IPS DF 6.9 (cell line): ENCODE results near the gene MMEL1.
"Not testable (repeated sequence)": the region's sequence is repeated elsewhere in the genome, so short reads cannot be mapped to it uniquely, and the experiment has no call there.

Source experiments
- DNase-seq: peaks from one replicate; pipeline ENCODE4 v3.0.0-alpha.2; 2013; ENCODE audit warnings: low read depth, low spot score
- H3K27ac ChIP-seq: one replicate; pipeline ENCODE4 v1.5.1; 2013; ENCODE audit warnings: low read length, control low read depth
- H3K27me3 ChIP-seq: 2 replicates; pipeline ENCODE4 v1.6.1; 2013; ENCODE audit warnings: mild to moderate bottlenecking, low read length; ENCODE audit not compliant: control insufficient read depth, insufficient read depth
- H3K36me3 ChIP-seq: 2 replicates; pipeline ENCODE4 v1.6.1; 2013; ENCODE audit warnings: low read length; ENCODE audit not compliant: control insufficient read depth, insufficient read depth
- H3K4me1 ChIP-seq: 2 replicates; pipeline ENCODE4 v1.6.1; 2013; ENCODE audit warnings: low read length; ENCODE audit not compliant: control insufficient read depth, insufficient read depth
- H3K4me3 ChIP-seq: 2 replicates; pipeline ENCODE4 v1.5.1; 2013; ENCODE audit warnings: mild to moderate bottlenecking, low read length
- H3K9me3 ChIP-seq: 2 replicates; pipeline ENCODE4 v1.6.1; 2013; ENCODE audit warnings: low read length, inconsistent platforms; ENCODE audit not compliant: control insufficient read depth, insufficient read depth
- WGBS: extraction: QIAGEN DNeasy Blood & Tissue Kit; methylation state at CpG from one replicate; pipeline ENCODE4 v1.1.7; 2013; ENCODE audit warnings: mixed read lengths, missing lambda C conversion rate; ENCODE audit not compliant: insufficient read length, insufficient coverage; 5-methylcytosine and 5-hydroxymethylcytosine counted together

Gene MMEL1

GRCh38 chr1:2578758-2579118 lies 54.1 kb downstream of the MMEL1 start:
- Histone ChIP-seq H3K27me3 (no peaks in the 10 kb centered on the region), H3K36me3 (no peaks in the 10 kb centered on the region), H3K9me3 (no peaks in the 10 kb centered on the region), H3K27ac (no peak overlapping the region), H3K4me1 (peaks cover 4% of the 10 kb centered on the region; the same call in 1 of the 2 replicates), H3K4me3 (no peak overlapping the region)
- no peak for DNase-seq
- WGBS: no CpG with 5 or more reads among the region's 4 CpGs

- no CpG with 5 or more reads among the region's 23 CpGs for WGBS
- H3K27ac ChIP-seq, H3K36me3 ChIP-seq, H3K27me3 ChIP-seq, DNase-seq, H3K9me3 ChIP-seq, H3K4me3 ChIP-seq, H3K4me1 ChIP-seq: not testable (repeated sequence)
Measured at GRCh38 chr1:2577565-2578075, 55.2 kb downstream of the MMEL1 start.

- Histone ChIP-seq H3K4me1 (peaks cover 2% of the 10 kb centered on the region; the same call in 1 of the 2 replicates), H3K4me3 (no peak overlapping the region), H3K27ac (no peak overlapping the region), H3K27me3 (no peaks in the 10 kb centered on the region), H3K36me3 (no peaks in the 10 kb centered on the region), H3K9me3 (no peaks in the 10 kb centered on the region)
- no CpG with 5 or more reads among the region's 23 CpGs for whole genome bisulfite sequencing
- no peak for DNase-seq
Measured at GRCh38 chr1:2575801-2576663, 56.8 kb downstream of the MMEL1 start.

GRCh38 chr1:2574350-2574749 lies 58.5 kb downstream of the MMEL1 start:
- Histone ChIP-seq H3K27me3 (no peaks in the 10 kb centered on the region), H3K9me3 (no peaks in the 10 kb centered on the region), H3K4me3 (no peak overlapping the region), H3K27ac (no peak overlapping the region), H3K4me1 (peaks cover 2% of the 10 kb centered on the region; the same call in 1 of the 2 replicates), H3K36me3 (no peaks in the 10 kb centered on the region)
- no peak for DNase-seq
- no CpG with 5 or more reads among the region's 9 CpGs for WGBS

DNA sequence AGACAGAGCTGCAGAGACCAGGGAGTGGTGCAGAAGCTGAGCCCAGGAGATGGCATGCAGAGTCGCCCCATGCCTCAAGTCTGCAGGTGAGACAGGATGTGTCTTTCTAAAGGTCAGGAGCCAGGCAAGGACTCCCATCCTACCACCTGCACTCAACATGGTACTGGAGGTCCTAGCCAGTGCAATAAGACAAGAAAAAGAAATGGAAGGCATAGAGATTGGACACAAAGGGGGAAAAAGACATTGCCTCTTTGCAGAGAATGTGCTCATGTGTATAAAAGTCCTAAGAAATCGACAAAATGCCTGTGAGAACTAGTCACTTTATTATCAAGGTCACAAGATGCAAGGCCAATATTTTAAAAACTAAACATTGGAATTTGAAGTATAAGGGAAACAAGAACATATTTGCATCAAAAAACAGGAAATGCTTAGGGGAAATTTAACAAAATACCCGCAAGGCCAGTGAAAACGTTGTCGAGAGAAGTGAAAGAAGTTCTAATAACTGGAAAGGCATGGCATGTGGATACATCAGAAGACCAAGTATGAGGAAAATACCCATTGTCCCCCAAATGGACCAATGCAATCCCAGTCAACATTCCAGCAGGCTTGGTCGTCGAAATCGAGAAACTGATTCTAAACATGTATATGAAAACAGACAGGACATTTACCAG lies 59.4 kb downstream of the MMEL1 start:
- H3K9me3 ChIP-seq: no peaks in the 10 kb centered on the region
- no peak overlapping the region for H3K4me3 ChIP-seq
- no peaks in the 10 kb centered on the region for H3K27me3 ChIP-seq
- no peak for DNase-seq
- WGBS: no CpG with 5 or more reads among the region's 8 CpGs
- H3K27ac ChIP-seq: no peak overlapping the region
- peaks cover 1% of the 10 kb centered on the region; the same call in 1 of the 2 replicates for H3K4me1 ChIP-seq
- H3K36me3 ChIP-seq: no peaks in the 10 kb centered on the region

GRCh38 chr1:2571348-2571747 lies 61.5 kb downstream of the MMEL1 start:
- no peak overlapping the region for H3K27ac ChIP-seq
- no CpG with 5 or more reads among the region's 9 CpGs for WGBS
- no peaks in the 10 kb centered on the region for H3K4me1 ChIP-seq
- no peaks in the 10 kb centered on the region for H3K36me3 ChIP-seq
- H3K4me3 ChIP-seq: no peak overlapping the region
- no peak for DNase-seq
- H3K9me3 ChIP-seq: no peaks in the 10 kb centered on the region
- H3K27me3 ChIP-seq: no peaks in the 10 kb centered on the region

GRCh38 chr1:2570332-2570731 lies 62.5 kb downstream of the MMEL1 start:
- no peak for DNase-seq
- no peak overlapping the region for H3K4me3 ChIP-seq
- H3K9me3 ChIP-seq: no peaks in the 10 kb centered on the region
- no CpG with 5 or more reads among the region's 17 CpGs for WGBS
- H3K27me3 ChIP-seq: no peaks in the 10 kb centered on the region
- no peaks in the 10 kb centered on the region for H3K36me3 ChIP-seq
- H3K27ac ChIP-seq: no peak overlapping the region
- no peaks in the 10 kb centered on the region for H3K4me1 ChIP-seq

GRCh38 chr1:2569703-2570102 lies 63.1 kb downstream of the MMEL1 start:
- no CpG with 5 or more reads among the region's 13 CpGs for WGBS
- not testable (repeated sequence) for H3K9me3 ChIP-seq, H3K27ac ChIP-seq, H3K4me3 ChIP-seq, H3K4me1 ChIP-seq, DNase-seq, H3K27me3 ChIP-seq, H3K36me3 ChIP-seq

- Histone ChIP-seq H3K4me3 (no peak overlapping the region), H3K4me1 (no peaks in the 10 kb centered on the region), H3K9me3 (no peaks in the 10 kb centered on the region), H3K36me3 (no peaks in the 10 kb centered on the region), H3K27ac (no peak overlapping the region), H3K27me3 (no peaks in the 10 kb centered on the region)
- no CpG with 5 or more reads among the region's 17 CpGs for WGBS
- no peak for DNase-seq
Measured at GRCh38 chr1:2569060-2569459, 63.8 kb downstream of the MMEL1 start.

DNA sequence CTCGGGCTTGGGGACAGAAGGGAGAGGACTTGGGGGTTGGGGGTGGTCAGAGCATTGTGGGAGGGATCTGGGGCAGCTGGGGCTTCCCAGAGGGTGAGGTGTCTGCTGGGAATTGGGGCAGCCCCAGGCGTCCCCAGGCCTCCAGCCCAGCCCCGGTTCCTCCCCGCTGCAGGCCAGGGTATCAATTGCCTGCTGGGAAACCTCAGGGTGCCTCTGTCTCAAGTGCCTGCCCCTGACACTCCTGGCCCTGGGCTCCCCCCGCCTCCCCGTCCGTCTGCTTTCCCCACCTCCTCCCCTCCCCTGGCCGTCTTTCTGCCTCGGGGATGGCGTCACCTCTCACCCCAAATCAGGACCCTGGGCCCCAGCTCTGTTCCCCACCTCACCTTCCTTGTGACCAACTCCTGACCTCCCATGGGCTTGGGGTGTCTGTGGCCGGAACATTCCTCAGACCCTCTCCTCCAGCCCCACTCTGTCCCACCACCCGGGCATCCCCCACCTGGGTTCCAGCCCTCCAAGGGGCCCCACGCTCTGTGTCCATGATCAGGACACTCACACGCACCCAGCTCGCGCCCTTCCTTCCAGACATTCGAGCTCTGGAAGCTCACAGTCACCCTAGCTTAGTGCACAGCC lies 64.5 kb downstream of the MMEL1 start:
- H3K9me3 ChIP-seq, H3K4me1 ChIP-seq, H3K27me3 ChIP-seq, H3K36me3 ChIP-seq, DNase-seq, H3K27ac ChIP-seq, H3K4me3 ChIP-seq: not testable (repeated sequence)
- WGBS: no CpG with 5 or more reads among the region's 17 CpGs
